ENCODE data around the gene SHISAL2A. TPM values are rescaled to one million over a fixed set of nuclear protein-coding genes. Genes with fewer than 3 reads are reported as not detected.
A peak's percentile ranks its signal among the peaks of the same experiment; 100 is the strongest.

SHISAL2A gene
- total and polyA plus RNA-seq, 3 donors from 2014 or later: 2.2 to 5.0 (median 4.8) TPM

- 70 to 88% methylated on average over 6 of the region's 6 CpGs for WGBS, 2 donors
- Histone ChIP-seq H3K27ac (no peak overlapping the region), H3K36me3 (ENCODE audit: low read depth, missing control alignments) (no peaks in the 10 kb centered on the region)
These were observed 41.8 kb downstream of the SHISAL2A start for GRCh38 chr1:52674497-52675384.

GRCh38 chr1:52676249-52676903, 43.4 kb downstream of the SHISAL2A start:
- peak; percentile 69 for DNase-seq
- H3K4me3 ChIP-seq: no peak overlapping the region
- H3K36me3 ChIP-seq (ENCODE audit: low read depth, missing control alignments): no peaks in the 10 kb centered on the region
- no peaks in the 10 kb centered on the region for H3K9me3 ChIP-seq
- intact Hi-C loops (cut with DNase I; ENCODE audit: low total_unique reads): no loop called here
- H3K27me3 ChIP-seq: no peaks in the 10 kb centered on the region
- WGBS, 2 donors: 58 to 64% methylated on average over 7 to 8 of the region's 8 CpGs
- TF ChIP-seq POLR2A (IDR thresholded peaks at IDR 0.05) (no peak), CTCF (IDR thresholded peaks at IDR 0.05) (no peak)
- H3K27ac ChIP-seq: no peak overlapping the region
- no peaks in the 10 kb centered on the region for H3K4me1 ChIP-seq

More at GRCh38 chr1:52674497-52675384, 41.8 kb downstream of the SHISAL2A start:
- intact Hi-C loops (cut with DNase I; ENCODE audit: low total_unique reads): no loop called here
- TF ChIP-seq POLR2A (IDR thresholded peaks at IDR 0.05) (no peak), CTCF (IDR thresholded peaks at IDR 0.05) (no peak)
- no peaks in the 10 kb centered on the region for H3K4me1 ChIP-seq
- no peaks in the 10 kb centered on the region for H3K9me3 ChIP-seq
- no peaks in the 10 kb centered on the region for H3K27me3 ChIP-seq
- no peak for DNase-seq
- no peak overlapping the region for H3K4me3 ChIP-seq

GRCh38 chr1:52677076-52677806, 44.3 kb downstream of the SHISAL2A start:
- 67 to 72% methylated on average over 6 of the region's 6 CpGs for WGBS, 2 donors
- Histone ChIP-seq H3K4me1 (no peaks in the 10 kb centered on the region), H3K27ac (no peak overlapping the region), H3K9me3 (no peaks in the 10 kb centered on the region), H3K4me3 (no peak overlapping the region), H3K36me3 (ENCODE audit: low read depth, missing control alignments) (no peaks in the 10 kb centered on the region), H3K27me3 (no peaks in the 10 kb centered on the region)
- TF ChIP-seq CTCF (IDR thresholded peaks at IDR 0.05): no peak
- no peak for TF ChIP-seq POLR2A (IDR thresholded peaks at IDR 0.05)
- intact Hi-C loops (cut with DNase I; ENCODE audit: low total_unique reads): no loop called here
- no peak for DNase-seq

- WGBS, 2 donors: 63 to 90% methylated on average over 1 of the region's 1 CpG
- Histone ChIP-seq H3K27me3 (no peaks in the 10 kb centered on the region), H3K36me3 (ENCODE audit: low read depth, missing control alignments) (no peaks in the 10 kb centered on the region), H3K4me3 (no peak overlapping the region), H3K9me3 (no peaks in the 10 kb centered on the region), H3K4me1 (no peaks in the 10 kb centered on the region), H3K27ac (no peak overlapping the region)
- DNase-seq: no peak
- no peak for TF ChIP-seq CTCF (IDR thresholded peaks at IDR 0.05)
- no peak for TF ChIP-seq POLR2A (IDR thresholded peaks at IDR 0.05)
- intact Hi-C loops (cut with DNase I; ENCODE audit: low total_unique reads): no loop called here
These were observed 46.1 kb downstream of the SHISAL2A start for GRCh38 chr1:52679048-52679447.
